Activated naive CD4-positive, alpha-beta T cell treated with Interleukin-2 at 50 U/mL for 16 hours (primary cell): ENCODE data around the gene SLC39A1.

Source experiments
- DNase-seq: peaks from one replicate; pipeline ENCODE4 v3.0.0-alpha.2; 2020

SLC39A1 gene

GRCh38 chr1:153973525-153973924 lies 10.2 kb upstream of the SLC39A1 start:
- DNase-seq: no peak

- DNase-seq: no peak
These were observed 9.7 kb upstream of the SLC39A1 start for GRCh38 chr1:153973071-153973470.

- no peak for DNase-seq
These were observed 7.0 kb upstream of the SLC39A1 start for GRCh38 chr1:153970346-153970745.

GRCh38 chr1:153968972-153969371 lies 5.6 kb upstream of the SLC39A1 start:
- no peak for DNase-seq

GRCh38 chr1:153968408-153968807 lies 5.1 kb upstream of the SLC39A1 start:
- DNase-seq: no peak

GRCh38 chr1:153968000-153968363 lies 4.6 kb upstream of the SLC39A1 start:
- DNase-seq: no peak

- peak; percentile 84 for DNase-seq
These were observed 4.0 kb upstream of the SLC39A1 start, which contains the start of gene CREB3L4 for GRCh38 chr1:153967107-153967999. Gene CREB3L4, plus strand, starts transcription at chr1:153967902. Its CDS starts 624 bp downstream, at chr1:153968526.

GRCh38 chr1:153963850-153964331 lies 554 bp upstream of the SLC39A1 start:
- DNase-seq: no peak

- DNase-seq: no peak
These were observed 978 bp downstream of the SLC39A1 start for GRCh38 chr1:153962088-153963029.

- no peak for DNase-seq
These were observed 1.9 kb downstream of the SLC39A1 start for GRCh38 chr1:153961421-153961820.

GRCh38 chr1:153960206-153960605 lies 3.1 kb downstream of the SLC39A1 start:
- DNase-seq: no peak

GRCh38 chr1:153959454-153959853 lies 3.9 kb downstream of the SLC39A1 start:
- no peak for DNase-seq

- DNase-seq: no peak
These were observed 4.4 kb downstream of the SLC39A1 start for GRCh38 chr1:153958961-153959260.

- peak; percentile 98 for DNase-seq
These were observed 5.0 kb downstream of the SLC39A1 start, which contains the start of gene CRTC2 for GRCh38 chr1:153958111-153958960. Gene CRTC2, minus strand, starts transcription at chr1:153958612. Its CDS starts 115 bp downstream, at chr1:153958497.

GRCh38 chr1:153957744-153958110 lies 5.6 kb downstream of the SLC39A1 start:
- peak; percentile 43 for DNase-seq

- DNase-seq: no peak
These were observed 6.2 kb downstream of the SLC39A1 start for GRCh38 chr1:153956997-153957715.

GRCh38 chr1:153954826-153955225 lies 8.5 kb downstream of the SLC39A1 start:
- no peak for DNase-seq

GRCh38 chr1:153953859-153954365 lies 9.4 kb downstream of the SLC39A1 start:
- DNase-seq: no peak

GRCh38 chr1:153951801-153952200 lies 11.5 kb downstream of the SLC39A1 start:
- no peak for DNase-seq

GRCh38 chr1:153951183-153951582 lies 12.2 kb downstream of the SLC39A1 start:
- DNase-seq: no peak

GRCh38 chr1:153946622-153947241 lies 16.6 kb downstream of the SLC39A1 start, which contains the start of gene DENND4B:
Gene DENND4B, minus strand, starts transcription at chr1:153946718. Its CDS starts 2,344 bp downstream, at chr1:153944374.
- peak; percentile 79 for DNase-seq
